Measurements from ENCODE around the gene THYN1.
A peak's percentile ranks its signal among the peaks of the same experiment; 100 is the strongest.

The THYN1 gene

DNA sequence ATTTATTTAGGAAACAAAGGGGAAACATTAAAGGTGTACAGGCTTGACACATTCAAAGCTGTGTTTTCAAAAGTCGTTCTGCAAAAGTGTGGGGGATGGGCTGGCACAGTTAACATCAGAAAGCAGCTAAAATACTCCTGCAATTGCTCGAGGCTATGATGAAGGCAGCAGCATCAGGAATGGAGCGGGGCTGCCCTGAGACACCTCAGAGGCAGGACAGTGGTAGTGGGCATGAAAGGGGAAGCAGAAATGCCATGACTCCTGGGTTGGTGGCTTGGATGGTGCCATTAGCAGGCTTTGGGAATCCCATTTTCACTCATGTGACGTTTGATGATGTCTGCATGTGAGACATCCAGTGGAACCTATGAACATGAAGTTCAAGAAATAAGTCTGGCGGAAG is 30.0 kb downstream of the THYN1 start:
- no peak for DNase-seq (ENCODE audit: low read depth in 2 of 2)

DNA sequence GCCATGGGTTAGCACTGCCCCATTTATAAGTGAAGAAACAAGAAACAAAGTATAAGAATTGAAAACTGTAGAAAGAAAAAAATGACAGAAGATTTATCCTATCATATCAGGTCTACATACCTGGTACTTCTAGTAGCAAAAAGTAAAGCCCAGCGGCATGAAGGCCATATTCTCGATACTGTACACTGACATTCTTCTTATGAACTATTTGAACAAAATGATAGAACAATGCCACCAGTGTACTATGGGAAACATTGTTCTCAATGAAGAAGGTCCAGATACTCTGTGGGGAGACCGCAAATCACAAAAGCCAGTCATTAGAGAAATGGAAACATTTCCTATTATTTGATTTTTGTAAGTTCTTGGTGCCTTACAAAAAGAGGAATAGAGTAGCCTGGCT is 36.3 kb downstream of the THYN1 start:
- DNase-seq (ENCODE audit: low read depth in 2 of 2) = no peak

DNA sequence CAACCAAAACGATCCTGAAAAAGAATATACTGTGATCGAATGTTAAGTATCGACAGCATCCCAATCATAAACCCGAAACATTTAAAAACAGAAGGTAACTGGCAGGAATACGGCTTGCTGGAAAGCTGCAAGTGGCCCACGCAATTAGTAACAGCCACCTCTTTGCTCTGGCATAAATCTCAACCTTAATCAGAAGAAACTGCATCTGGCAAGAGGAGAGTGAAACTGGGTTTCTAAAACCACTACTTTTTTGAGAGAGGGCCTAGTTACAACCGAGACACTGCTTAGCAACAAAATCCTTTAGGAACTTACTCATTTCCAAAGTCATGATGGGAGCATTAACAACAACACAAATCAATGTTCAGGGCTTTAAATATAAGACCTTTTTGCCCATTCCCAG is 37.3 kb downstream of the THYN1 start:
- no peak for DNase-seq (ENCODE audit: low read depth in 2 of 2)

DNA sequence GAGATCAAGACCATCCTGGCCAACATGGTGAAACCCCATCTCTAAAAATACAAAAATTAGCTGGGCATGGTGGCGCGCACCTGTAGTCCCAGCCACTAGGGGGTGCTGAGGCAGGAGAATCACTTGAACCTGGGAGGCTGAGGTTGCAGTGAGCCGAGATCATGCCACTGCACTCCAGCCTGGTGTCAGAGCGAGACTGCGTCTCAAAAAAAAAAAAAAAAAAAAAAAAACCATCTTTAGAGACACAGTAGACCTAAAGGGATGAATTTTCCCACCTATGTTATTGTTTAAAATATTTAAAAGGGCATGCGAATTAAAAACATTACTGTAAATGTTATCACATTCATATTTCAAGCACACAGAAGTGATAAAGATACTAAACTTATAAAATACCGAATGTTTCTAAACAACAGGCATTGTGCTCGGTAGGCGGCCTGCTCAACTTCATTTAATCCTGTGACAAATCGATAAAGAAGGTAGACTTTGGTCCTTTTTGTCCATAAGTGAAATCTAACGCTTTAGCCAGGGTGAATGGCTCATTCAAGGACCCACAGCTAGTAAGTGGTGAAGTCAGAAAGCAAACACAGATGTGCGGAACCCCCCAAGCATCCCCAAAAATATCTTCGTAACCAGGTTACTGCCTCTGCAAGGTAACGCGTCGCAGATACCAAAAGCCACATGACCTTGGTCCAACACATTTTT is 45.5 kb downstream of the THYN1 start:
- peak; percentile 40 to 49 for DNase-seq (ENCODE audit: low read depth in 2 of 2)

DNA sequence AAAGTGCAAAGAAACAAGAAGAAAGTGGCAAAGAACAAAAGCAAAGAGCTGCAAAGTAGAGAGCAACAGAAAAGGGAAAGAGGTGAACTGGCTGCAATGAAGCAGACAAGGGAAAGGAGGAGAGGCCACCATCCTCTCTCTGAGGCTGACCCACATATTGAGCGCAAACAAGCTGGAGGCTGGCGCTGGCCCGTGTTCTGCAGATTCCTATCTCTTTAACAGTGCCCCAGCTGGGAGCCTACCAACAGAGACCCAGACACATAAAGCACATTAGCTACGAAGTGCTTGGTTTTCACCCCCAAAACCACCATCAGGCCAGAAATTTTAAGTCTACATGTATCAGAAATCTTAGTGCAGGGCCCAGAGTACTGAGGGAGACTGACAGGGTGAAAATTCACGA is 47.0 kb downstream of the THYN1 start:
- no peak for DNase-seq (ENCODE audit: low read depth in 2 of 2)

DNA sequence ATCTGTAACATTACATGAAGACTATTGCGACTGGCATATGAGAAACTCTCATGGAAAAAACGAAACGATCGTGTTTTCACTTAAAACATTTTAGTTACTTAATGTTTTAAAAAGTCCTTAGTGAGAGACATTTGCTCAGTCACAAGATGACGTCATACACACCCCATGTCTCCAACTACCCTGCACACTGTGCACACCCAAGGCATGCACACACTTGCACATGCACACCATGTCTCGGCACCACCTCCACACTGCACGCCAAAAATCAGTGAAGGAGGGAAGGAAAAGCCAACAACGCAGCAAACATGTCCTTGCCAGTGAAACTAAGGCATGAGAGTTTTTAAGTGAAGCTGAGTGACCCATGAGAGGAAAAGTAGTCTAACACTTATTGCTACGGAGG is 47.4 kb downstream of the THYN1 start:
- DNase-seq (ENCODE audit: low read depth in 2 of 2) = no peak

DNA sequence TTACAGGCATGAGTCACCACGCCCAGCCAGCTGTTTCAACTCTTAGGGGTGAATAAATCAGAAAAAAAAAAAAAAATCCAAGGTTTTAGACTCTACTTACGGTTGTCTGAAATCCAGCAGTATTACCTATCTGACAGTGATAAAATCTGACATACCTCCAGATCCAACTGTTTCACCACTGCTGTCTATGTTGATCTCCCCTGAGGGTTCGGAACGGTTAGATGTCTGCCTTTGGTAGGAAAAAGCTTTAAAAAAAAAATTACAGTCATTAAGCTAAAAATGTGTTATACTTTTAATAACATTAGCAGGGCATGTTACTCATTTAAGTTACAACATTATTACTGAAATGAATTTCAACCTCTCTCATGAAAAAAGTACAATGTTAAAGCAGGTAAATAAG is 50.5 kb downstream of the THYN1 start:
- no peak for DNase-seq (ENCODE audit: low read depth in 2 of 2)

DNA sequence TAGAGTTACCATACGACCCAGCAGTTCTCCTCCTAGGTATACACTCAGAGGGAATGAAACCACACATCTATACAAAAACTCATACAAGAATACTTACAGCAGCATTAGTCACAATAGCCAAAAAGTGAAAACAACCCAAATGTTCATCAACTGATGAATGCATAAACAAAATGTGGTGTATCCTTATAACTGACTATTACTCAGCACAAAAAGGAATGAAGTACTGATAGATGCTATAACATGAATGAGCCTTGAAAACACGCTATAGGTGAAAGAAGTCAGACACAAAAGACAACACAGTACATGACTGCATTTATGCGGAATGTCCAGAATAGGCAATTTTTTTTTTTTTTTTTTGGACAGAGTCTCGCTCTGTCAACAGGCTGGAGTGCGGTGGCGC is 52.5 kb downstream of the THYN1 start:
- no peak for DNase-seq (ENCODE audit: low read depth in 2 of 2)

DNA sequence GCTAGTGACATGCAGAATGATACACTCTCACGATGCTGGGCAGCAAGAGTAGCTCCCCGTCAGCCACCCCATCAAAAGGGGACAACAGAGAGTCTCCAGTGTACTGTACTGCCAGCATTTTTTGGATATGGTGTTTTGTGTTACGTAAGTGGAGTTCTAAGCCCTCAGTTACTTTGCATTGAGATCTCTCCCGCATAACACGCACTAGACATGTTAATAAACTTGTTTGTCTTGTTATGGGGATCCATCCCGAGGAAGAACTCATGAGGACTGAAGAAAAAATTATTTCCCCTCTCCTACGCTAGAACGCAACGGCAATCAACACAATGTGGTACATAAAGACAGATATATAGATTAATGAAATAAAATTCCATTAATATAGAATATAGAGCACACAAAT is 53.6 kb downstream of the THYN1 start:
- DNase-seq (ENCODE audit: low read depth in 2 of 2) = no peak
